GM23338 (cell line): Measurements from ENCODE around the gene BTBD16. TPM values are rescaled to one million over a fixed set of nuclear protein-coding genes. Genes with fewer than 3 reads are reported as not detected.

Source experiments
- ATAC-seq: fragments of 200-7000 bp; cut with Tn5 transposase; 3 replicates; pipeline ENCODE4 v1.9.1; 2020
- DNase-seq: peaks from one replicate; pipeline ENCODE4 v3.0.0-alpha.2; 2015; ENCODE audit warnings: low spot score
- H2AFZ ChIP-seq: fragments of 200-600 bp; sonication (generic); 2 replicates; pipeline ENCODE4 v1.8.0; 2016; ENCODE audit warnings: antibody characterized with exemption, mild to moderate bottlenecking, moderate library complexity
- H3F3A ChIP-seq: fragments of 200-600 bp; sonication (generic); replicated peaks from 2 replicates; pipeline ENCODE4 v1.8.0; 2017; ENCODE audit warnings: antibody characterized with exemption, mixed run types, low read depth
- H3K27ac ChIP-seq: fragments of 200-600 bp; sonication (generic); 2 replicates; pipeline ENCODE4 v1.6.1; 2016; ENCODE audit warnings: low read depth
- H3K27me3 ChIP-seq: fragments of 200-600 bp; sonication (generic); 2 replicates; pipeline ENCODE4 v1.8.0; 2016; ENCODE audit warnings: mild to moderate bottlenecking, mixed run types, moderate library complexity; ENCODE audit not compliant: insufficient read depth
- H3K36me3 ChIP-seq: fragments of 200-600 bp; sonication (generic); 2 replicates; pipeline ENCODE4 v1.8.0; 2016; ENCODE audit warnings: mild to moderate bottlenecking; ENCODE audit not compliant: insufficient read depth
- H3K4me1 ChIP-seq: fragments of 200-600 bp; sonication (generic); 2 replicates; pipeline ENCODE4 v1.8.0; 2016; ENCODE audit warnings: mild to moderate bottlenecking, moderate library complexity; ENCODE audit not compliant: insufficient read depth
- H3K4me2 ChIP-seq: fragments of 200-600 bp; sonication (generic); 2 replicates; pipeline ENCODE4 v1.7.1; 2017; ENCODE audit warnings: mixed run types
- H3K4me3 ChIP-seq: fragments of 200-600 bp; sonication (generic); 2 replicates; pipeline ENCODE4 v1.6.1; 2016; ENCODE audit warnings: mixed run types
- H3K79me2 ChIP-seq: fragments of 200-600 bp; sonication (generic); replicated peaks from 2 replicates; pipeline ENCODE4 v1.8.0; 2017; ENCODE audit warnings: mild to moderate bottlenecking; ENCODE audit not compliant: insufficient read depth
- H3K9me2 ChIP-seq: fragments of 200-600 bp; sonication (generic); 2 replicates; pipeline ENCODE4 v1.8.0; 2017; ENCODE audit not compliant: insufficient read depth
- H4K20me1 ChIP-seq: fragments of 200-600 bp; sonication (generic); replicated peaks from 2 replicates; pipeline ENCODE4 v1.8.0; 2017; ENCODE audit warnings: mild to moderate bottlenecking; ENCODE audit not compliant: insufficient read depth
- H3K27ac Mint-ChIP-seq: 2 replicates; pipeline ENCODE4 v1.8.0; 2020; ENCODE audit warnings: inconsistent platforms, mild to moderate bottlenecking, moderate library complexity, mixed read lengths
- H3K27me3 Mint-ChIP-seq: 3 replicates; pipeline ENCODE4 v1.8.0; 2022; ENCODE audit warnings: low read depth, mild to moderate bottlenecking, moderate library complexity, mixed read lengths, inconsistent platforms; ENCODE audit not compliant: insufficient read depth, poor library complexity
- H3K36me3 Mint-ChIP-seq: 3 replicates; pipeline ENCODE4 v1.8.0; 2021; ENCODE audit warnings: low read depth, mild to moderate bottlenecking, inconsistent platforms, moderate library complexity, mixed read lengths
- H3K4me1 Mint-ChIP-seq: 3 replicates; pipeline ENCODE4 v1.8.0; 2020; ENCODE audit warnings: mild to moderate bottlenecking, inconsistent platforms, mixed read lengths
- H3K4me3 Mint-ChIP-seq: 3 replicates; pipeline ENCODE4 v1.8.0; 2021; ENCODE audit warnings: moderate library complexity, mild to moderate bottlenecking, inconsistent platforms, mixed read lengths
- H3K9me3 Mint-ChIP-seq: 3 replicates; pipeline ENCODE4 v1.8.0; 2020; ENCODE audit warnings: moderate library complexity, mild to moderate bottlenecking, inconsistent platforms, mixed read lengths
- CREB1 ChIP-seq: fragments of 250-450 bp; sonication (Bioruptor Pico); IDR thresholded peaks from 2 replicates; pipeline ENCODE4 v1.5.0; 2020; ENCODE audit warnings: low read depth, mild to moderate bottlenecking, moderate library complexity
- CTCF ChIP-seq, 2 experiments: fragments of 200-600 bp in 1 of 2; sonication (generic) in 1 of 2; conservative IDR thresholded peaks; 2 replicates each; pipeline versions ENCODE4 v1.5.1 to v1.6.1; 2016 to 2017; ENCODE audit warnings: antibody characterized with exemption in 2 of 2, low read depth in 2 of 2, mild to moderate bottlenecking in 2 of 2, moderate library complexity in 1 of 2
- ETS1 ChIP-seq: IDR thresholded peaks from 2 replicates; pipeline ENCODE4 v1.6.1; 2016; ENCODE audit warnings: antibody characterized with exemption
- EZH2 ChIP-seq: fragments of 200-600 bp; sonication (generic); IDR thresholded peaks from one replicate; pipeline ENCODE4 v1.8.0; 2017; ENCODE audit warnings: antibody characterized with exemption, mild to moderate bottlenecking, low read depth; ENCODE audit not compliant: unreplicated experiment
- EZH2phosphoT487 ChIP-seq: fragments of 200-600 bp; sonication (generic); IDR thresholded peaks from one replicate; pipeline ENCODE4 v1.8.1; 2018; ENCODE audit warnings: antibody characterized with exemption; ENCODE audit not compliant: unreplicated experiment
- NANOG ChIP-seq: IDR thresholded peaks from 2 replicates; pipeline ENCODE4 v1.6.1; 2016; ENCODE audit warnings: antibody characterized with exemption, borderline replicate concordance
- POLR2AphosphoS5 ChIP-seq: IDR thresholded peaks from 2 replicates; pipeline ENCODE4 v1.6.1; 2016; ENCODE audit warnings: antibody characterized with exemption, low read depth
- REST ChIP-seq: IDR thresholded peaks from one replicate; pipeline ENCODE4 v1.6.1; 2018; ENCODE audit warnings: antibody characterized with exemption; ENCODE audit not compliant: unreplicated experiment
- STAT1 ChIP-seq: IDR thresholded peaks from one replicate; pipeline ENCODE4 v1.6.1; 2016; ENCODE audit warnings: antibody characterized with exemption; ENCODE audit not compliant: unreplicated experiment
- ZNF462 ChIP-seq: fragments of 250-450 bp; sonication (Bioruptor Pico); IDR thresholded peaks from 2 replicates; pipeline ENCODE4 v1.5.0; 2020; ENCODE audit warnings: mild to moderate bottlenecking, moderate library complexity
- polyA plus RNA-seq: library from polyadenylated mRNA; unstranded; fragments of >200 nt; fragmentation: Nextera tagmentation; extraction: Ambion mirVana; gene quantifications from 2 replicates; pipeline ENCODE4 v1.2.1, GENCODE V29; 2016
- total RNA-seq: library from RNA; depleted of rRNA; stranded (reverse); fragments of >200 nt; shearing (Covaris generic); gene quantifications from 2 replicates; pipeline ENCODE4 v1.2.3, GENCODE V29; 2014

The BTBD16 gene
- total and polyA plus RNA-seq, 2 experiments from 2014 or later, result not detected

GRCh38 chr10:122251459-122252255 is 19.4 kb upstream of the BTBD16 start:
- Mint-ChIP-seq H3K9me3 (no peaks in the 10 kb centered on the region), H3K4me1 (peaks cover 11% of the 10 kb centered on the region), H3K4me3 (no peak overlapping the region), H3K36me3 (peaks cover 35% of the 10 kb centered on the region), H3K27me3 (peaks cover 6% of the 10 kb centered on the region), H3K27ac (no peak overlapping the region)
- DNase-seq, result no peak
- Histone ChIP-seq H3K4me3 (no peak overlapping the region), H3K27ac (no peak overlapping the region), H3K27me3 (no peaks in the 10 kb centered on the region), H3K9me2 (no peaks in the 10 kb centered on the region), H3K36me3 (peaks cover 10% of the 10 kb centered on the region), H3F3A (no peaks in the 10 kb centered on the region), H3K4me1 (no peaks in the 10 kb centered on the region), H4K20me1 (peaks cover 6% of the 10 kb centered on the region; the same call in 1 of the 2 replicates), H3K4me2 (no peak overlapping the region), H3K79me2 (no peaks in the 10 kb centered on the region), H2AFZ (no peak overlapping the region)
- ATAC-seq, result no peak
- TF ChIP-seq ETS1 (no peak), CTCF (conservative IDR thresholded peaks at IDR 0.05; ENCODE audit: low read depth in 2 of 2) (no peak), NANOG (no peak), POLR2AphosphoS5 (no peak), STAT1 (no peak), EZH2 (no peak), REST (no peak), ZNF462 (CRISPR knock-in tag) (no peak), EZH2phosphoT487 (no peak), CREB1 (CRISPR knock-in tag) (no peak)
